Globus pallidus (tissue), 1 donor: ENCODE data around the gene PPP1R13L.

Experiments
- DNase-seq: peaks from one replicate; pipeline ENCODE4 v3.0.0-alpha.2; 2015; ENCODE audit warnings: low spot score

PPP1R13L gene

DNA sequence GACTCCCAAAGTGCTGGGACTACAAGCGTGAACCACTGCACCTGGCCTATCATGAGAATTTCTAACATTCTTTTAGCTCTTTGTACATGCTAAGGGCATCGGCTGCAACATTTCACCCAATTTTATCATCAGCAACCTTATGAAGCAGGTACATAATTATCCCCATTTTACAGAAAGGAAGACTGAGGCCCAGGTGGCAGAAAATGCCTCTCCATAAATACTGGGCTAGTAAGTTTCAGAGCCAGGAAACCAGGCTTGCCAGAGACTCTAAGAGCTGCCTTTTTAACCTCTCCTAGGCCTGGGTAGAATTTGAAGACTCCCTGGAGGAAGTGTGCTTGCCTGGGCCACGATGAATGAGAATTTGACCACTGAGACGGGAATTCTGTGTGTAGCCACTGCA, 36.7 kb downstream of the PPP1R13L start:
- DNase-seq, result no peak

DNA sequence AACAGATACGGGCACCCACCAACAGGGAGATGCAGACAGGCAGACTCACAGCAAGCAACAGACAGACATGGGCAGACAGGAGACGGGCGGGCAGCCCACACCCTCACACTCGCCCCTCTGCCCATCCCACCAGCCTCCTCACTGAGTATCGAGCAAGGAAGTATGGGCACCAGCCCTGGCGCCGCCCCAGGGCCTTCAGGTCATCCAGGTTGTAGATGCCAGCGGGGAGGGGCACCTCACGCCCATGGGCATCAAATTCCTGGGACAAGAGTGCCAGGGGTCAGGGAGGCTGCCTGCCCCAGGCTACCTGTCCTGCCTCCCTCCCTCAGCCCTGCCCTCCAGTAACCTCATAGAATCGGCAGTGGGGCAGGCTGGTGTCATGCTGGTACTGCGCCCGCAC, 40.2 kb downstream of the PPP1R13L start:
- no peak for DNase-seq

DNA sequence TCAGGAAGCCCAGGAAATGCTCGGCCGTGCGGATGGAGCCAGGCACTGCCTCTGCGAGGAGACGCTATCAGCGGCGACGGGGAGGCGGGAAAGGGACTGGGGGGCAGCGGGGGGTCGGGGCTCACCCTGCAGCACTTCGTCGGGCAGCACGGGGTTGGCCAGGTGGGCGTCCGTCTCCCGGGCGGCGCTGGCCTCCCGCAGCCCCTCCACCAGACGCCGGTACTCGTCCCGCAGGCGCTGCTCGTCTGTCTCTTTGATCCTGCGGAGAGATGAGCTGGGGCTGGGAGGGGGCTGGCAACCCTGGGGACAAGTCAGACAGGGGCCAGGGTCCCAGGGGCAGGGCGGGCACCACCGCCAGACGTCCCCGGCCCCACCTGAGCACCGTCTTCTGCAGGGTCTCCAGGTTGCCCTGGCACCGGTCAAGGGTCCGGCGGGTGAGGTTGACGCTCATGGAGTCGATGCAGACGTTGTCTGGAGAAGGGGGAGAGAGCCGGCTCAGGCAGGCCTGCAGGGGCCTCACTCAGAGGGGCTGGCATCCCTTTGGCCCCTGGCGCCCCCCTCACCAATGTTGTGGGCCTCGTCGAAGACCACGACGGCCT, 40.9 kb downstream of the PPP1R13L start:
- no peak for DNase-seq

DNA sequence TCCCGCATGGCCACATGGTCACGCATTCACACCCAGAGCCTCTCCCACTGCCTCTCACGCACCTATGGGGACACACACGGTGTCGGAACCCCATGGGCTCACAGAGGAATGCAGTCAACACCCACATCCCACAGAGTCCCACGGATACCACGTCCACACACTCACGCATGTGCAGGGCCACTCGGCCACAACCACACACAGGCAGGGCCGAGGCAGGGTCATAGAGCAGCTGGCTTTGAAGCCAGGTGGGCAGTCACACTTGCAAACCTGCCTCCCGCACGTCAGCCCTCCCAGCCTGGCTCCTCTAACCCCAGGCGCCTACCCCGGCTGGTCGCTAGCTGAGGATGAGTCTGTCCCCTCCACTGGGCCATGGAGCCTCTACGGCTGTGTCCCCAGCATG, 42.6 kb downstream of the PPP1R13L start:
- no peak for DNase-seq

DNA sequence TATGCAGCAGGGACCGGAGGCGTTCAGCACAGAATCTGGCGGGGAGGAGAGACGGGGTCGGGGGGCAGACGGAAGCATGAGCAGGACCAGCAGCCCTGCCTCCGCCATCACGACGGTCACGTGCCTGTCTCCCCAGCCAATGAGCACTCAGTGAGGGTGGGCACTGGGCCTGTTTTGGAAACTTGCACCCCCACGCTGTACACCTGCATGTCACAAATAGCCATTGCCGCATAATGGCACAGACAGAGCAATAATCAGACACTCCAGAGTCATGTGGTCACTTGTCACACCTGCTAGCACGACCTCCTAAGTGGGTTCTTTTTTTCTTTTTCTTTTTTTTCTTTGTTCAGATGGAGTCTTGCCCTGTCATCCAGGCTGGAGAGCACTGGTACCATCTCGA, 43.3 kb downstream of the PPP1R13L start:
- DNase-seq, result no peak

DNA sequence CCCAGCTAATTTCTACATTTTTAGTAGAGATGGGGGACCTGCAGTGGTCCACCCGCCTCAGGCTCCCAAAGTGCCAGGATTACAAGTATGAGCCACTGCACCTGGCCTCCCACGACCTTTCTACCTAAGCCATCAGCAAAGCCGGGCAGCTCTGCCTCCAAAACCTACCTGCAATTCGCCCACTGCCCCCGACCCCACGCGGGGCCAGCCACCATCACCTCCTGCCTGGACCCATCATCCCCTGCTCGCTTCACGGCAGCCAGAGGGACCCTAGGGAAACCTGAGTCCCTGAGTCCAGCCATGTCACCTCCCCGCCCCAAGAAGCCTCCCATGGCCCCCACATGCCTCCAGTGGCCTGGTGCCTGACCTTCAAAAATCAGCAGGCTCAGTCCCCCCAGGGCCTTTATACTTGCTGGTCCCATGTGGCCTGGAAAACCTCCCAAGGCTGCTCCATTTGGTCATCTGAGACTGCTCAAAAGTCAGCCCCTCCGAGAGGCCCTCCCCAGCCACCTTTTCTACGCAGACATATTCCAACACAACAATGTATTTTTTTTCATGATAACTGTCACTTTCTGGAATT, 46.6 kb downstream of the PPP1R13L start:
- no peak for DNase-seq

DNA sequence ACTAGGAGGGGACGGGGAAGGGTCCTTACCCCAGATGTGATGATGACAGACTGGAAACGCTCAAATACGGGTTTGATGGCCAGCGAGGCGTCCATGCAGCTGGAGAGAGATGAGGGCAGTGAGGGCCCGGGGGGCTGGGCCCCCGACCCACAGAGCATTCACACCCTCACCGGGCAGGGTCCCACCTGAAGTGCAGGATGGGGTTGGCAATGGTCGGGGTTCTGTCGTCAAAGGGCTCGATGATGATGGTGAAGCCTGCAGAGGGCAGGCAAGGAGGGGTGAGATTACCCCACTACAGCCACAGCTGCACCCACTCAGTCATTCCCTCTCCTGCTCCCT, 47.5 kb downstream of the PPP1R13L start:
- no peak for DNase-seq

DNA sequence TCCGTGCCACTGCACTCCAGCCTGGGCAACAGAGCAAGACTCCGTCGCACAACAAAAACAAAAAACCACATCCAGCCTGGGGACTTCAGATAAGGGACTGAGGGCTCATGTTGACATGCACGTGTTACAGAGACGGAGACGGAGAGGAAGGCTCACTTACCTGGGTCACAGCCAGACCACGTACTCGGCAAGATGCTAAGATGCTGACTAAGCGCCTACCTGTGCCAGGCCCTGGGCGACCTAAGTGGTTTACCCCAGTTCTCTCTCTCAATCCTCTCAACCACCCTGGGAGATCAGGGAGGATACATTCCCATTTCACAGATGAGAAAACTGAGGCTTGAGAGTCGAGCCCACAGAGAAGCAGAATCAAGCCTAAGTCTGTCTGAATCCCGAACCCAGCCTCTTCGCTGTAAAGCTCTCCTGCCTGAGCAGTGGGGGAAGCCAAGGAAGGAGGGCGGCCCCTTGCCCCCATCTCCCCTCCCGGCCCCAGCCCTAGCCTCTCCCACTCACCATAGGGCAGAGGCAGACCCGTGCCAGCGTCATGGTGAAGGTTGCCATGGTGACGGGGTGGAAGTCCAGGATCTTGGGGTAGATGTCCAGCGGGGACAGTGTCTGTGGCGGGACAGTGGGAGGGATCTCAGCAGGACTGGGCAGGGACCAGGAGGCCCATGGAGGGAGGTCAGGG, 48.0 kb downstream of the PPP1R13L start:
- no peak for DNase-seq

DNA sequence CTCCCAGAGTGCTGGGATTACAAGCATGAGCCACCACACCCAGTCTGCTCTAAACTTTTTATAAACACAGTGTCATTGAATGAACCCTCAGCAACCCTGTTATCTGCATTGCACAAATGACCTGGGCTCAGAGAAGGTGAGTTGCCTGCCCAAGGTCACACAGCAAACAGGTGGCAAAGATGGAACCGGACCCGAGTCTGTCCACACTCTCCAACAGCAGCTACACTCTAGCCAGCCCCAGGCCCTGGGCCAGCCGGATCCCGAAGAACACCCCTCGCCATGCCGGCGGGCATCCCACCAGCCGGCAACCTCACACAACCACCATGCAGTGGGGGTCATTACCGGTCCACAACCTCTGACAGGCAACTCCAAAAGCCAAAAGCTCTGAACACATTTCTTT, 49.0 kb downstream of the PPP1R13L start:
- DNase-seq, result no peak

DNA sequence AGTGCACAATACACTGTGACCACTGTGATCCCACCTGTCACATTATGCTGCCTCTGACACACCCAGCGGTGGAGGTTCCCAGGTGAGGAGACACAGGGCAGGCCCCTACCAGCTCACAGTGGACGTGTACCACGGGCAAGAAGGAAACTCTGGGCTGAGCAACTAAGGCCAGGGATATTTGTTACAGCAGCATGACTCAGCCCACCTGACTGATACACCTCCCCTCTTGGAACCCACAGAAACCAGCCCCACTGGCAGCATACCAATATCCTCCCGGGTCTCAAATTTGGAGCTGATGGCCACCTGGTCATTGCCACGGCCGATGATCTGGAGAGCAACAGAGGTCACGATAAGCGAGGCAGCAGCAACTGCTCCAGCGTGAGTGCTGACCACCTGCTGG, 49.5 kb downstream of the PPP1R13L start:
- DNase-seq, result no peak

DNA sequence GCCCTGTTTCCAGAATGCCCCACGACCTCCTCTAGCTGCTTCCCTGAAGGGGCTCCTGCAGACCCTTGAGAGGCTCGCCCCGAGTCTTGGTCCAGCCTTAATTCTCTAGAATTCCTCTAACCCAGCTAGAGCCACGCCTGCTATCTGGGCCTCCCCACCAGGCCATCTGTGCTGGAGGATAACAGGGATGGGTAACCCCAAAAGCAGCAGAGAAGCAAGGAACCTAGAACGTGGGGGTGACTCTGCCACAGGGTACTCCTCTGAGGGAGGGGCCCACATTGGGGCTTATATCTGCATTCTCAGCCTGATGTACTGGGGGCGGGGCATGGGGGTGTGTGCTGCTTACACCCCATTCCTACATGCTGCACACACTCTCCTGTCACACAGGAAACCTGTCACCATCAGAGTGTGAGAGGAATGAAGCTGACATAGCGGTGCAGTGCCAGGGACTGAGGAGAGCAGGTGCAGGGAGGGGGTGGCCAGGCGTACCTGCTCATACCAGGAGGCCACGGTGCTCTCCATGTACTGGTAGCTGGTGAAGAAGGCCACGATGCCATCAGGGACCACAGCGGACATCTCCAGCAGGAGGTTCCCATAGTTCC, 50.5 kb downstream of the PPP1R13L start:
- DNase-seq, result no peak

DNA sequence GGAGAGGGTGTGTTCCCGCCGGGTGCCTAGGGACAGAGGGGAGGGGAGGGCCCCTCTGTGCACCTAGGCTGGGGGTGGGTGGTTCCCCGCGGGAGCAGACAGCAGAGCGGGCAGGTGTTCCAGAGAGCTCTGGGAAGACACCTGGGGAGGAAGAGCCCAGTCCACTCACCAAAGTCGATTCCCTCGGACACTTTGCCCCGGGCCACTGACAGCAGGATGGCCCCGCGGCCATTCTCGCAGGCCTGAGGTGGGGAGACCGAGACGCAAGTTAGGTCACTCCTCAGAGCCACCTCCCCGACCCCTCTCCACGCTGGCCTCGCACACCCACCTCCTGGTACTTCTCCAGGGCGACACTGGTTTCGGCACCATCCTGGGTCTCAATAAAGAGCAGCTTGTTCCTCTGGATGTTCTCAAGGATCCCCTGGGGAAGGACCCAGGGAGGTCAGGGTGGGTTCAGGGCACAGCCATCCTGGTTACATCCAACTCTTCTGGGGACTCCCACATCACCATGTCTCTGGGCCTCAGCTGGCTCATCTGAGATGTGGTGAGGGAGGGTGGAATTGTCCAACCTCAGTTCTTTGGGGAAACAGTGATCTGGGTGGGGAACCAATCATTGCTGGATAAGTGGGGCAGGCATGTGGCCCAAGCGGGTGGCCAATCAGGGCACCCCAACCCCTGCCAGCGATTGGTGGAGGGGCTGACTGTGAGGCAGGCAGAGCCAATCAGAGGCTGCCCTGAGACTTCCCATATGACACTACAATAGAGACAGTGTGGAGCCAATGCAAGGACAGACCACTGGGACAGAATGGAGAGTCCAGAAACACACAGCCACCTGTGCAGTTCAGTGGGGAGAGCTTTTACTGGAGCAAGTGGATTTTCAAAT, 51.7 kb downstream of the PPP1R13L start:
- no peak for DNase-seq

DNA sequence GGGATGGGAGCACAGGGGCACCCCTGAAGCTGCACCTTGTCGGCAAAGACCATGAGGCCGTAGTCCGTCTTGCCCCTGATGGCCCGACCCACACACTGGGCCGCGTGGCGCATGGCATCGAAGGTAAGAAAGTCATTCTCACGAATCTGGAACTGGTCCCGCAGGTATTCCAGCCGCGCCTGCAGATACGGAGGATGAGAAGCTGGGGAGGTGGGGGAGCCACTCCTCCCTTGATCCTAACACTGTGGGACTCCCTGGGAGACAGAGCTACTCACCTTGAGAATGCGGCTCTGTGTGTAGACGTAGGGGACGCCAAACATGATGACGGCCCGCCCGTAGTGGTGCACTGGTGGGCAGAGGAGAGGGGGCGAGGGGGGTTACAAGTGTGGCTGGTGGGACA, 52.4 kb downstream of the PPP1R13L start:
- DNase-seq, result no peak

DNA sequence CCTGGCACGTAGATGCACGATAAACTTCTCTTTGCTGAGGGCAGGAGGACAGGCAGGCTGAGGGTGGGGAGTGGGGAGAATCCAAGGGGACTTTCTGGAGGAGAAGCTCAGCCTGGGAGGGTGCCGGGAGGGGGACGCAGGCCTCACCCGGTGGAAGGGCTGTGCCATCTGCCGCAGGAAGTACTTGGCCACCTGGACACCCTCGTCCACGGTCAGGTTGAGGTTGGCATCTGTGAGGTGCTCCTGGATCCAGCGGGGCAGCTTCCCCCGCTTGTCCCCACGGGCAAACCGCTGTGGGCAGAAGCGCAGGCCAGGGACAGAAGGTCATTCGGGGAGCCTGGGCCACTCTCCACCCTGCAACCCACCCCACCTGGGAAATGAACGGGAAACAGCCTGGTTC, 52.8 kb downstream of the PPP1R13L start:
- no peak for DNase-seq

DNA sequence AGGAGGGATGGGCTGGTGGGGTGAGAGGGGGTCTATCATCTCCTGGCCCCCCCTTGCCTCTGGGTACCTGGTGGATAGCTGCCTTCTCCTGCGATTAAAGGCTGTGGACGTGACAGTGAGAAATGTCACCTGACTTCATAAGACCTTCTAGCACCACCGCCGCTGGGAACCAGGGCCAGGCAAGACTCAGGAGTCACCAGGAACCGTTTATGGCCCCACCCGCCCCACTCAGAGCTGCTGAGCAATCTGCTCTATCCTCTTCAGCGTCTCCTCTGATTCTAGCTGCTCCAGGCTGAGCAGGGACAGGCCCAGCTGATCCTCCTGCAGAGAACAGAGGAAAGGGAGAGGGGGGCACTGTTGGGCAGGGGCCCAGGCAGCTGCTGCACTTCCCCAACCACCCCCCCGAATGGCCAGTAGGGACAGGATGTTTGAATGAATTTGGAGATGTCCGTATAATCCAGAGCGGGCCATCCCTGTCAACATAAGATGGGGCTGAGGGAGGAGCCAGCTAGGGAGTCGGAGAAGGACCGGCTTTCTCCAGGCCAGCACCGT, 53.4 kb downstream of the PPP1R13L start:
- DNase-seq, result no peak

DNA sequence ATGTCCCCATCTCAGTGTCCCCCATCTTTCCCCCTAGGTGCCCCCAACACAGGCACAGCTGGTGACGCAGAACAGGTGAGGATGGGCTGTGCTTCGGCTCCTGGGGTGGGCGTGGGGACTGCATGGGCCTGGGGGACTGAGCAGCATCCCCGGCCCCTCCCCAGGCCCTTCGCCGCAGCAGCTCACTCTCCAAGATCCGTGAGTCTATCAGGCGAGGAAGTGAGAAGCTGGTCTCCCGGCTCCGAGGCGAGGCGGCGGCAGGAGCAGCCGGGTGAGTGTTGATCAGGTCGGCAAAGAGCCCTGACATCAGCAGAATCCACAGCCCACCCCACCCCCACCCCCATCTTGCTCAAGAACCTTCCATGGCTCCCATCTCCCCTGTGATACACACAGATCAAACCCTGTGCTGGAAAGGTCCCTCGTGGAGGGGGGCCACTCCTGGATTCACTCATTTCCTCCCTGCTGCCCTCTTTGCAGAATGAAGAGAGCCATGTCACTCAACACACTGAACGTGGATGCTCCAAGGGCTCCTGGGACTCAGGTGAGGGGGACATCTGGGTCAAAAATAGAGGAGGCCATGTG, 54.3 kb downstream of the PPP1R13L start:
- DNase-seq, result no peak

DNA sequence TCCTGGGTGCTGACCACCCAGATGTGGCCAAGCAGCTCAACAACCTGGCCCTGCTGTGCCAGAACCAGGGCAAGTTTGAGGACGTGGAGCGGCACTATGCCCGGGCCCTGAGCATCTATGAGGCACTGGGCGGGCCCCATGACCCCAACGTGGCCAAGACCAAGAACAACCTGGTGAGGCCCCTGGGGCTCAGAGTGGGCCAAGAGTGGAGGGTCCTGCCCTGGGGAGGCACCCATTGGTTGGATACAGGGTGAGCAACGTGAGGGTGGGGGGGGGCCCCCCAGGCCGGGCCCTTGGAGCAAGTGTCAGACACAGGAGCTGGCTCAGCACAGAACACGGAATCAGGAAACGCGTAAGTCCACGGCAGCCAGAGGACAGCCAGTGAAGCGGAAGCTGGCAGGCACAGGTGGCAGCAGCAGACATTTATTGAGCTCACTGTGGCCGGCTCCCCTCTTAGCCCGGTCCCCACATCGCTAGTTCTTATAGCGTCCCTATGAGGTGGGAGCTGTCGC, 55.4 kb downstream of the PPP1R13L start:
- no peak for DNase-seq

DNA sequence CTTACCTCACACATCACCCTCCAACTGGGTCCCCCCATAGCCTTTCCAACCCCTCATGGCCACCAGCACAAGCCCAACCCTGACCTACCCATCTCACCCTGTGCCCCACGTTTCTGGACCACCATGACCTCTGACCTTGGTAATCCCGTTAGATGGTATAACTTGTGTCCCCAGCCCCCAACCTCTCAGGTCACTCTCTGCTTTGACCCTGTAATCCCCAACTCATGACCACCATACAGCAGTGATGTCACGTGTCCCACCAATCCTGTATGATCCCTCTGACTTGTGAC, 55.8 kb downstream of the PPP1R13L start:
- DNase-seq, result no peak

DNA sequence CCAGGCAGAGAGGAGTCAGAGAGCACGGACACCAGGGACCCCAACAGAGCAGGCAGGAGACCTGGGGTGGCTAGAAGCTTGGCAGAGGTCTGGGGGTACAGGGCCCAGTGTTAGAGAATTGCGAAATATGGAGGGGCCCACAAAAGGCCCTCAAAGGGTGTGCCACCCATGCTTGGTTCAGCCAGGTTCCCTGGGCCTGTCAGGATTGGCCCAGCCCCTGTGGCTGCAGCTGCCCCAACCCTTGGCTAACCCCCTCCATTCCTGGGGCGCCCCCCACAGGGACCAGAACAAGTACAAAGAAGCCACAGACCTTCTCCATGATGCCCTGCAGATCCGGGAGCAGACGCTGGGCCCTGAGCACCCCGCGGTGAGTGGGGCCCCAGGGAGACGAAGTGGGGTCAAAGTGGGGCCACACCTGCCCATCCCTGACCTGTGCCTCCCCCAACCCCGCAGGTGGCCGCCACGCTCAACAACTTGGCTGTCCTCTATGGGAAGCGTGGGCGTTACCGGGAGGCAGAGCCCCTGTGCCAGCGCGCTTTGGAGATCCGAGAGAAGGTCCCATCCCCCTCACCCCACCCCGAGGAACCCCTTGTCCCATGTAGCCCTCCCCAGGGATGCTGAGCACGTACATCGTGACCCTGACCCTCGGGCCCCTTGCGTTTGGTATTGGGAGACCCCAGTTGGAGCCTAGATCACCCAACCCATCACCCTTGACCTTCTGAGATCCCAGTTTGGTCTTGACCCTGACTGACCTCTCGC, 56.3 kb downstream of the PPP1R13L start:
- DNase-seq, result no peak

DNA sequence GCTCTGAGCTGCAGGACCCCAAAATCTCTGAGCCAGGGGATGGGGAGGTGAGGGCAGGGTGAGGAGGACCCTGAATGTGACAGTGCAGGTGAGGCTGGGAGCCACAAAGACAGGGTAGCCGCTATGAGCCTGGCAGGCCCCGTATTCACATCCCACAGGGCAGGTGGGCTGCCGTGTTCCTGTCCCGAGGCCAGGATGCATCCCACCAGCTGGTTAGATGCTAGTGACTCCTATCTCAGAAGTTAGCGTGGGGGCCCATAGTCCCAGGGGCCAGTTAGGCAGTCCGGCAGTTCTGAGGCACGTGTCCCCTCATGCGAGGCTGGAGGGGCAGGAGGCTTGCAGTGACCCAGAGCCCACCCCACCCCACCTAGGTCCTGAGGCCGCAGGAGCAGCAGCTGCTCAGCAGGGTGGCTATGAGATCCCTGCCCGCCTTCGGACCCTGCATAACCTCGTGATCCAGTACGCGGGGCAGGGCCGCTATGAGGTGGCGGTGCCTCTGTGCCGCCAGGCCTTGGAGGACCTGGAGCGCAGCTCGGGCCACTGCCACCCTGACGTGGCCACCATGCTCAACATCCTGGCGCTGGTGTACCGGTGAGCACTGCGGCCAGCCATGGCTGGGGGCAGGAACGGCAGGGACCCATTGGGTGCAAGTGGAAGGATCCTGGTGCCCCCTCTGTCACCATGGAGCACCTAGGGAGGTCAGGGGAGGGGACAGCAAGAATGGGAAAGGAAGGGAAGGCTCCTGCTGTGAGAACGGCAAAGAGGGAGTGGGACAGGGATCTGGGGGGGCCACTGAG, 57.1 kb downstream of the PPP1R13L start:
- DNase-seq, result no peak
